Measurements from ENCODE around the gene ANKRD40CL. TPM values are rescaled to one million over a fixed set of nuclear protein-coding genes. Genes with fewer than 3 reads are reported as not detected.

Gene ANKRD40CL
- total RNA-seq, 1 donor from 2014 or later = not detected

GRCh38 chr17:50793007-50793406 is 25.7 kb upstream of the ANKRD40CL start:
- no peak for ATAC-seq
- no peak for DNase-seq
- intact Hi-C loops (cut with micrococcal nuclease) = no loop called here

- DNase-seq (no peak), ATAC-seq (no peak)
- intact Hi-C loops (cut with micrococcal nuclease) = no loop called here
These were observed 24.8 kb upstream of the ANKRD40CL start for GRCh38 chr17:50792132-50792531.

- DNase-seq (no peak), ATAC-seq (peak; percentile 21)
- intact Hi-C loops (cut with micrococcal nuclease) = no loop called here
These were observed 23.3 kb upstream of the ANKRD40CL start for GRCh38 chr17:50790618-50791017.

- intact Hi-C loops (cut with micrococcal nuclease) = loop anchor here (5.0 kb wide), 1 partner anchor 50 kb away; the partner anchor contains the start of gene WFIKKN2
- ATAC-seq (no peak), DNase-seq (no peak)
These were observed 19.8 kb upstream of the ANKRD40CL start for GRCh38 chr17:50787106-50787505.

- intact Hi-C loops (cut with micrococcal nuclease) = loop anchor here (5.0 kb wide), 1 partner anchor 51 kb away; the partner anchor contains the start of gene WFIKKN2
- ATAC-seq (peak; percentile 87), DNase-seq (no peak)
These were observed 18.7 kb upstream of the ANKRD40CL start for GRCh38 chr17:50785946-50786570.

- DNase-seq (no peak), ATAC-seq (no peak)
- intact Hi-C loops (cut with micrococcal nuclease) = loop anchor here (5.0 kb wide), 1 partner anchor 52 kb away; the partner anchor contains the start of gene WFIKKN2
These were observed 17.8 kb upstream of the ANKRD40CL start for GRCh38 chr17:50785126-50785525.

GRCh38 chr17:50783905-50784304 is 16.6 kb upstream of the ANKRD40CL start:
- intact Hi-C loops (cut with micrococcal nuclease) = no loop called here
- no peak for ATAC-seq
- no peak for DNase-seq

GRCh38 chr17:50783193-50783660 is 15.9 kb upstream of the ANKRD40CL start:
- DNase-seq (peak; percentile 88), ATAC-seq (peak; percentile 81)
- intact Hi-C loops (cut with micrococcal nuclease) = no loop called here

GRCh38 chr17:50781167-50781566 is 13.8 kb upstream of the ANKRD40CL start:
- intact Hi-C loops (cut with micrococcal nuclease) = no loop called here
- ATAC-seq (no peak), DNase-seq (no peak)

- ATAC-seq = no peak
- DNase-seq = no peak
- intact Hi-C loops (cut with micrococcal nuclease) = no loop called here
These were observed 12.5 kb upstream of the ANKRD40CL start for GRCh38 chr17:50779747-50780353.

GRCh38 chr17:50778988-50779387 is 11.7 kb upstream of the ANKRD40CL start:
- no peak for DNase-seq
- intact Hi-C loops (cut with micrococcal nuclease) = no loop called here
- no peak for ATAC-seq

- intact Hi-C loops (cut with micrococcal nuclease) = no loop called here
- ATAC-seq = no peak
- no peak for DNase-seq
These were observed 11.2 kb upstream of the ANKRD40CL start for GRCh38 chr17:50778471-50778870.

- no peak for ATAC-seq
- intact Hi-C loops (cut with micrococcal nuclease) = no loop called here
- no peak for DNase-seq
These were observed 8.6 kb upstream of the ANKRD40CL start for GRCh38 chr17:50775926-50776325.

GRCh38 chr17:50774225-50774803 is 7.0 kb upstream of the ANKRD40CL start:
- intact Hi-C loops (cut with micrococcal nuclease) = no loop called here
- DNase-seq (no peak), ATAC-seq (no peak)

GRCh38 chr17:50771991-50772785 is 4.9 kb upstream of the ANKRD40CL start:
- intact Hi-C loops (cut with micrococcal nuclease) = no loop called here
- ATAC-seq (no peak), DNase-seq (no peak)

- ATAC-seq = no peak
- no peak for DNase-seq
- intact Hi-C loops (cut with micrococcal nuclease) = no loop called here
These were observed 3.0 kb upstream of the ANKRD40CL start for GRCh38 chr17:50770346-50770745.

- intact Hi-C loops (cut with micrococcal nuclease) = no loop called here
- DNase-seq = no peak
- no peak for ATAC-seq
These were observed 2.6 kb upstream of the ANKRD40CL start for GRCh38 chr17:50769884-50770283.

- intact Hi-C loops (cut with micrococcal nuclease) = no loop called here
- DNase-seq (no peak), ATAC-seq (no peak)
These were observed 1.0 kb upstream of the ANKRD40CL start for GRCh38 chr17:50768346-50768761.

GRCh38 chr17:50767030-50767429 is 288 bp downstream of the ANKRD40CL start:
- intact Hi-C loops (cut with micrococcal nuclease) = no loop called here
- DNase-seq = no peak
- ATAC-seq = no peak
